HL-60 (cell line): ENCODE results near the gene TIMP2.

Experiments used
- DNase-seq, 2 experiments: peaks; one replicate each; pipeline ENCODE4 v3.0.0-alpha.2; 2010 to 2020; ENCODE audit warnings: low read depth in 1 of 2, low spot score in 1 of 2
- H3K27ac ChIP-seq: fragments of 250-450 bp; sonication (Bioruptor Pico); replicated peaks from 2 replicates; pipeline ENCODE4 v1.5.1; 2020; ENCODE audit warnings: mild to moderate bottlenecking, moderate library complexity
- H3K27me3 ChIP-seq: fragments of 250-450 bp; sonication (Bioruptor Pico); 2 replicates; pipeline ENCODE4 v1.5.1; 2021; ENCODE audit warnings: mild to moderate bottlenecking, moderate library complexity; ENCODE audit not compliant: insufficient read depth, poor library complexity, severe bottlenecking
- H3K4me3 ChIP-seq: replicated peaks from 2 replicates; pipeline ENCODE4 v1.5.1; 2011; ENCODE audit warnings: mild to moderate bottlenecking, control low read depth, low read length; ENCODE audit not compliant: insufficient read depth
- CTCF ChIP-seq: IDR thresholded peaks from one replicate; pipeline ENCODE4 v1.5.1; 2011; ENCODE audit warnings: low read length, control low read depth, inconsistent platforms; ENCODE audit not compliant: insufficient read depth
- GABPA ChIP-seq: IDR thresholded peaks from 2 replicates; pipeline ENCODE4 v1.6.1; 2012; ENCODE audit warnings: low read depth
- POLR2AphosphoS5 ChIP-seq: IDR thresholded peaks from 2 replicates; pipeline ENCODE4 v1.6.1; 2012; ENCODE audit warnings: low read depth
- REST ChIP-seq: IDR thresholded peaks from 2 replicates; pipeline ENCODE4 v1.6.1; 2012; ENCODE audit warnings: low read depth; ENCODE audit not compliant: insufficient replicate concordance
- SPI1 ChIP-seq: IDR thresholded peaks from 2 replicates; pipeline ENCODE4 v1.6.1; 2012; ENCODE audit warnings: low read depth, mild to moderate bottlenecking, borderline replicate concordance

The TIMP2 gene

GRCh38 chr17:78961571-78961970 lies 36.4 kb upstream of the TIMP2 start:
- no peak for DNase-seq
- TF ChIP-seq POLR2AphosphoS5 (no peak), SPI1 (no peak), REST (no peak), CTCF (no peak), GABPA (no peak)
- no peak overlapping the region for H3K4me3 ChIP-seq
- H3K27ac ChIP-seq = no peak overlapping the region
- H3K27me3 ChIP-seq = no peaks in the 10 kb centered on the region

DNA sequence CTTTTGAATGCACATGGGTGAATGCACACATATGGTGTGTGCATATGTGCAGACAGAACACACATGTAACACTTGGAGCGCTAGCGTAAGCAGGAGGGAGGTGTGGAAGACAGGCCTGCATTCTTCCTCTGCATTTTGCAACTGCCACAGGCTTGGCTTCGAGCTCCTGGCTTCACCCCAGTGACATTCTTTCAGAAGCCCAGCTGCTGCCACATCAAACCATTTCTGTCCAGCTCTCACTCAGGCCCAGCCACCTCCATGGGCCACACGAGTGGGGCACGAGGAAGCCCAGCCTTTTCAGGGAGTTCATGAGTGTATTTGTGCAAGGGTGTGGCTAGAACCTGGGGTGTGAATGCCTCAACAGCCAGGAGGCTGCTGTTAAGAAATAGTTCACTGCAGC lies 35.7 kb upstream of the TIMP2 start:
- TF ChIP-seq REST = no peak
- no peak for TF ChIP-seq GABPA
- TF ChIP-seq CTCF = no peak
- TF ChIP-seq POLR2AphosphoS5 = no peak
- TF ChIP-seq SPI1 = no peak
- no peaks in the 10 kb centered on the region for H3K27me3 ChIP-seq
- DNase-seq = peak in 1 of 2 experiments; percentile 9
- H3K27ac ChIP-seq = no peak overlapping the region
- no peak overlapping the region for H3K4me3 ChIP-seq

GRCh38 chr17:78959803-78960202 lies 34.6 kb upstream of the TIMP2 start:
- Histone ChIP-seq H3K27ac (no peak overlapping the region), H3K4me3 (no peak overlapping the region), H3K27me3 (no peaks in the 10 kb centered on the region)
- DNase-seq = no peak
- TF ChIP-seq GABPA = no peak
- no peak for TF ChIP-seq SPI1
- no peak for TF ChIP-seq POLR2AphosphoS5
- no peak for TF ChIP-seq REST
- TF ChIP-seq CTCF = no peak
